IMR-90 (cell line): Measurements from ENCODE around the gene RUBCN.
"Not testable (repeated sequence)": the region's sequence is repeated elsewhere in the genome, so short reads cannot be mapped to it uniquely, and the experiment has no call there.

ENCODE experiments used
- CHD1 ChIP-seq: IDR thresholded peaks from 2 replicates; pipeline ENCODE4 v1.6.1; 2012; ENCODE audit warnings: low read depth, low read length, improper control_type of control experiment
- FOS ChIP-seq: fragments of 150-350 bp; IDR thresholded peaks from 2 replicates; pipeline ENCODE4 v1.6.1; 2016; ENCODE audit warnings: low read depth, low read length
- MAZ ChIP-seq: IDR thresholded peaks from 2 replicates; pipeline ENCODE4 v1.6.1; 2012; ENCODE audit warnings: low read depth, mild to moderate bottlenecking, low read length, improper control_type of control experiment, moderate library complexity, borderline replicate concordance
- MXI1 ChIP-seq: IDR thresholded peaks from 2 replicates; pipeline ENCODE4 v1.6.1; 2012; ENCODE audit warnings: low read depth, mild to moderate bottlenecking, low read length, moderate library complexity, borderline replicate concordance
- POLR2A ChIP-seq: IDR thresholded peaks from 2 replicates; pipeline ENCODE4 v1.6.1; 2012; ENCODE audit warnings: mild to moderate bottlenecking, low read depth, low read length
- RAD21 ChIP-seq: IDR thresholded peaks from 2 replicates; pipeline ENCODE4 v1.6.1; 2012; ENCODE audit warnings: low read length, improper control_type of control experiment
- RCOR1 ChIP-seq: IDR thresholded peaks from 2 replicates; pipeline ENCODE4 v1.6.1; 2012; ENCODE audit warnings: mild to moderate bottlenecking, low read length, improper control_type of control experiment; ENCODE audit not compliant: insufficient replicate concordance
- RFX5 ChIP-seq: IDR thresholded peaks from 2 replicates; pipeline ENCODE4 v1.8.0; 2012; ENCODE audit warnings: low read depth, mild to moderate bottlenecking, low read length, moderate library complexity
- SMC3 ChIP-seq: fragments of 150-350 bp; IDR thresholded peaks from 2 replicates; pipeline ENCODE4 v1.6.1; 2016; ENCODE audit warnings: low read depth, mild to moderate bottlenecking, antibody characterized with exemption, low read length, moderate library complexity
- USF2 ChIP-seq: fragments of 150-350 bp; IDR thresholded peaks from 2 replicates; pipeline ENCODE4 v1.6.1; 2017; ENCODE audit warnings: mild to moderate bottlenecking, antibody characterized with exemption, low read length, low read depth
- TF ChIP-seq, protein P1 (sequence below): conservative IDR thresholded peaks from 2 replicates; pipeline ENCODE4 v1.5.1; 2012; ENCODE audit warnings: mild to moderate bottlenecking, low read depth, low read length, improper control_type of control experiment

DNA sequence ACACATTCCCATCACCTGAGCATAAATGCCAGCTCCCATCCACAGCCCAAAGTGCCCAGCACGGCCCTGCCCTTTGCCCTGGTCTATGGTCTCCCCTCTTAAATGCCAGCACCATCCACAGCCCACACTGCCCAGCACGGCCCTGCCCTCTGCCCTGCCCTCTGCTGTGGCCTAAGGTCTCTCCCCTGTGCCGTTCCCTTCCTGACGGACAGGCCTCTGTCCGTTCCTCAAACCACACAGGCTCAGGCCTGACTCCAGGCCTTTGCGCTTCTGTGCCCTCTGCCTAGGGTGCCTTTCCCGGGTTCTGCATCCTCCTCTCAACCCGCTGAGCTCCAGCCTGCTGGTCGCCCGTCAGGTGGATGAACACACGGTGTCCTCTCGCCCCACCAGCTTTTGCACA, 90.4 kb downstream of the RUBCN start:
- TF ChIP-seq RCOR1, POLR2A, SMC3, FOS, MAZ, RAD21, CHD1, RFX5, USF2, MXI1: not testable (repeated sequence)
- TF ChIP-seq, protein P1, sequence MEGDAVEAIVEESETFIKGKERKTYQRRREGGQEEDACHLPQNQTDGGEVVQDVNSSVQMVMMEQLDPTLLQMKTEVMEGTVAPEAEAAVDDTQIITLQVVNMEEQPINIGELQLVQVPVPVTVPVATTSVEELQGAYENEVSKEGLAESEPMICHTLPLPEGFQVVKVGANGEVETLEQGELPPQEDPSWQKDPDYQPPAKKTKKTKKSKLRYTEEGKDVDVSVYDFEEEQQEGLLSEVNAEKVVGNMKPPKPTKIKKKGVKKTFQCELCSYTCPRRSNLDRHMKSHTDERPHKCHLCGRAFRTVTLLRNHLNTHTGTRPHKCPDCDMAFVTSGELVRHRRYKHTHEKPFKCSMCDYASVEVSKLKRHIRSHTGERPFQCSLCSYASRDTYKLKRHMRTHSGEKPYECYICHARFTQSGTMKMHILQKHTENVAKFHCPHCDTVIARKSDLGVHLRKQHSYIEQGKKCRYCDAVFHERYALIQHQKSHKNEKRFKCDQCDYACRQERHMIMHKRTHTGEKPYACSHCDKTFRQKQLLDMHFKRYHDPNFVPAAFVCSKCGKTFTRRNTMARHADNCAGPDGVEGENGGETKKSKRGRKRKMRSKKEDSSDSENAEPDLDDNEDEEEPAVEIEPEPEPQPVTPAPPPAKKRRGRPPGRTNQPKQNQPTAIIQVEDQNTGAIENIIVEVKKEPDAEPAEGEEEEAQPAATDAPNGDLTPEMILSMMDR = not testable (repeated sequence)
